ENCODE data around the gene DNAJC5. TPM values are rescaled to one million over a fixed set of nuclear protein-coding genes. Genes with fewer than 3 reads are reported as not detected.

DNAJC5 gene
- total RNA-seq, 2 donors from 2014 or later: 58.9 to 63.9 TPM

DNA sequence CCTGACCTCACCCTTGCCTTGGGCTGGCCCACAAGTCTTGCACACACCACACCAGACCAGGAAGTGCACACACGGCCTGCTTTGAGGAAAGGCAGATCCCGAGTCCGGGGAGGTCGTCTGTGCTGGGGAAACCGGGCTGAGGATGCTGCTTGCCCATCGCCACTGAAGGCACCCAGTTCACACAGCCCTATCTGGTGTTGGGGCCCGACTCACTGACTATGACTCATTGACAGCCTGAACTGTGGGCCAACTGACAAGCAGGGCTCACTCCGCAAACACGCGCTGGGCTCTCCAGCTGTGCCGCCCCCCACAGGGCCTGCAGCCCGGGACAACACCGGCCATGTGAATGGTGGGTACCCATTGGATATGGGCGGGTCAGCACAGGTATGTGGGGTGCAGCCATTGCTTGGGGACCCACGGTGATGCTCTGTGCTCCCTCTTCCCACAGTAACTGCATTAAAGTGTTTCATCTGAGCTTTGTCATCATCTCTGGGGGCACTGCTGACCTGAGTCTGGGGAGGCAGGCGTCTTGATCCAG lies 82.9 kb downstream of the DNAJC5 start:
- H3K4me1 ChIP-seq: peaks cover 32% of the 10 kb centered on the region
- no peak for DNase-seq
- H3K27ac ChIP-seq: no peak overlapping the region
- no peaks in the 10 kb centered on the region for H3K27me3 ChIP-seq
- intact Hi-C loops (cut with DNase I): loop anchor here (10.0 kb wide), 2 partner anchors 193 to 443 kb away; partner anchors contain the start of gene PTK6
- H3K9ac ChIP-seq (ENCODE audit: low read depth in 2 of 2, low read length in 2 of 2): peak overlapping the region in 1 of 2 donors; percentile 78
- no peak overlapping the region for H3K4me3 ChIP-seq
- no peaks in the 10 kb centered on the region for H3K36me3 ChIP-seq
- TF ChIP-seq, protein P1, sequence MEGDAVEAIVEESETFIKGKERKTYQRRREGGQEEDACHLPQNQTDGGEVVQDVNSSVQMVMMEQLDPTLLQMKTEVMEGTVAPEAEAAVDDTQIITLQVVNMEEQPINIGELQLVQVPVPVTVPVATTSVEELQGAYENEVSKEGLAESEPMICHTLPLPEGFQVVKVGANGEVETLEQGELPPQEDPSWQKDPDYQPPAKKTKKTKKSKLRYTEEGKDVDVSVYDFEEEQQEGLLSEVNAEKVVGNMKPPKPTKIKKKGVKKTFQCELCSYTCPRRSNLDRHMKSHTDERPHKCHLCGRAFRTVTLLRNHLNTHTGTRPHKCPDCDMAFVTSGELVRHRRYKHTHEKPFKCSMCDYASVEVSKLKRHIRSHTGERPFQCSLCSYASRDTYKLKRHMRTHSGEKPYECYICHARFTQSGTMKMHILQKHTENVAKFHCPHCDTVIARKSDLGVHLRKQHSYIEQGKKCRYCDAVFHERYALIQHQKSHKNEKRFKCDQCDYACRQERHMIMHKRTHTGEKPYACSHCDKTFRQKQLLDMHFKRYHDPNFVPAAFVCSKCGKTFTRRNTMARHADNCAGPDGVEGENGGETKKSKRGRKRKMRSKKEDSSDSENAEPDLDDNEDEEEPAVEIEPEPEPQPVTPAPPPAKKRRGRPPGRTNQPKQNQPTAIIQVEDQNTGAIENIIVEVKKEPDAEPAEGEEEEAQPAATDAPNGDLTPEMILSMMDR (IDR thresholded peaks at IDR 0.05): no peak
- H3K9me3 ChIP-seq: no peaks in the 10 kb centered on the region

DNA sequence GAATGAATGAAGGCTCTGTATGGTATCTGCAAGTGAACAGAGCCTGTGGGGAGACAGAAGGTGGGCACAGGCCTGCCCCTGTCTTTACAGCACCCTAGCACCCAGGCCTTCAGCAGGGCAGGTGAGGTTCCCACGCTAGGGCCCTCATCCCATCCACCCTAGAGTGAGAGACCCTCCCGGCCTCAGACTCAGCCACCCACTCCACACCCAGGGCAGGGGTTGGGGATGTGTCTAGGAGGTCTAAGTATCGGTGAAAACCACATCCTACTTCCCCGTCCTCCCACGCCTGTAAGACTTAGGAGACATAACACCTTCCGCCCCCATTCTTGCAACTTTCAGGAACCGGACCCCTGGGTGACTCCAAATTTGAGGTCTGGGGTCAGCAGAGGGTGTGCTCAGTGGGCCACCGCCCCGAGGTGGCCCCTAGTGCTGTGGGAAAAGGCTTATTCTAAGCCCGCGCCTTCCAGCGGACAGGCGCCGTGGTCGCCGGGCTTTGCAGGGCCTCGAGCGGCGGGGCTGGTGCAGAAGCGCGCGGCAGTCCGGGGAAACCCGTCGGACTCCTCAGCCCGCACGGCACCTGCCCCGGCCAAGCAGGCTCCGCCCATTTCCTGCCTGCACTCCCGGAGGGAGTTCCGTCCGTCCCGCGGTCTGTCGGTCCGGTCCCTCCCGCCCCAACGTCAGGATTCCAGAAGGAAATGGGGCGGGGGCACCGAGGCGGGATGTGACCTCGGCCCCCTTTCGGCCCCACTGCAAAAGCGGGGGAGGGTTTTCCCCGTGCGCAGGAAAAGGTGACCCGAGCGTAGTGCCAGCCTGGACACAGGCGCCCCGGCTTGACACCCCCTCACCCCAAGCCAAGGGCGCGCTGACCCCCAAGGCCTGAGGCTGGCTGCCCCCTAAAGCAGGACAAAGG lies 83.6 kb downstream of the DNAJC5 start:
- H3K27me3 ChIP-seq: no peaks in the 10 kb centered on the region
- no peaks in the 10 kb centered on the region for H3K36me3 ChIP-seq
- peak overlapping the region; percentile 63 for H3K27ac ChIP-seq
- intact Hi-C loops (cut with DNase I): loop anchor here (10.0 kb wide), 2 partner anchors 194 to 444 kb away; partner anchors contain the start of gene PTK6
- peaks cover 31% of the 10 kb centered on the region for H3K4me1 ChIP-seq
- peak; percentile 90 for DNase-seq
- H3K4me3 ChIP-seq: peak overlapping the region; percentile 55
- peak overlapping the region; percentile 61 to 78 for H3K9ac ChIP-seq (ENCODE audit: low read depth in 2 of 2, low read length in 2 of 2)
- TF ChIP-seq, protein P1 (IDR thresholded peaks at IDR 0.05): no peak
- H3K9me3 ChIP-seq: no peaks in the 10 kb centered on the region

DNA sequence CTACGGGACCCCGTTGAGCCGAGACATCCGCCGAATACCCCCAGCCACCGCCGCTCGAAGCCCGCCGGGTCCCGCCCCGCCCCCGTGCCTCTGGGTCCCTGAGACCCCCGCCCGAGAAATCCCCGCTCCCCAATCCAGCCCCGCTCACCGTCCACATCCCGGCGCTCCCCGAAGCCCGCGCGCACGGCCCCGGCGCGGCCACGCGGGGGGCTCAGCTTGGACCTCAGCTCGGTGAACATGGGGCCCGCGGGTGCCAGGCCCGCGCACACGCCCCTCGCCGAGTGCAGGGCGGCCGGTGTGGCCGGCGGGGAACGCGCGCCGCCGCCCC lies 84.3 kb downstream of the DNAJC5 start:
- no peaks in the 10 kb centered on the region for H3K36me3 ChIP-seq
- TF ChIP-seq, protein P1 (IDR thresholded peaks at IDR 0.05): no peak
- DNase-seq: no peak
- intact Hi-C loops (cut with DNase I): loop anchor here (10.0 kb wide), 2 partner anchors 194 to 444 kb away; partner anchors contain the start of gene PTK6
- no peaks in the 10 kb centered on the region for H3K9me3 ChIP-seq
- peak overlapping the region; percentile 55 for H3K4me3 ChIP-seq
- H3K9ac ChIP-seq (ENCODE audit: low read depth in 2 of 2, low read length in 2 of 2): peak overlapping the region; percentile 61 to 78
- peak overlapping the region; percentile 63 for H3K27ac ChIP-seq
- no peaks in the 10 kb centered on the region for H3K27me3 ChIP-seq
- H3K4me1 ChIP-seq: peaks cover 25% of the 10 kb centered on the region

DNA sequence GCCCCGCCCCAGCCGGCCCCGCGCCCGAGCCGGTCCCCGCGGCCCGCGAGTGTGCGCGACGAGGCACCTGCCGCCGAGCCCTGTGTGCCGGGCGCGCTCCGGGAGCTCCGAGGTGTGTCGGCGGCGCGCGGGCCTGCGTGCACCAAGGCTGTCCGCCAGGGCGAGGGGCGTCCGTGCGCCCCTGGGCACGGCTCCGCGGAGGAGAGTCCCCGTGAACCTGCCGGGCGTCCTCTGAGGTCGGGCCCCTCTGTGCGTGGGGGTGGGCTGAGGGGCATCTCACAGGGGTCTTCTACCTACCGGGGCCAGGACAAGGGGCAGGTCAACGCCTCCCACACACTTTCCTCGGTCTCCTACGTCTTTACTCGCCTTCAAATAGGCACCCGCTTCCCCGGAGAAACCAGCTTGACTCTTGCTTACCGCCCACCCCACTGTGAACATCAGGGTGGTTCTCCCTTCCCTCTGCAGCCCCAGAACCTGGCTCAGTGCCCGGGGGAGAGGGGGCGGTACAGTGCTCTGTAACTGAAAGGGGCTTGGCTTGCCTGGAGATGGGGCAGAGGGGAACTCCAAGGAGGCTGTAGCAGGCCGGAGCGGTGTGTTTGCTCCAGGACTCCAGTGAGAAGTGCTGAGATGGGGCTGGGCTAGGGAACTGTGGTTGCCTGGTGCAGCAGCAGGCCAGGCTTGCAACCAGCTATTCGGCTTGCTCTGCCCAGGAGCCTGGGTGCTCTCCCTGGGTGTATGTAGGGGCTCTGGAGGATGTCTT lies 84.8 kb downstream of the DNAJC5 start, which contains the start of gene SAMD10:
Gene SAMD10 (minus strand): TSS at position 86 of the 760 bp plus-strand sequence. CDS start 175 bp downstream, outside the sequence.
- intact Hi-C loops (cut with DNase I): loop anchor here (5.0 to 10.0 kb wide), 3 partner anchors 83 to 445 kb away; partner anchors contain the start of genes PTK6 and TCEA2
- Histone ChIP-seq H3K9me3 (no peaks in the 10 kb centered on the region), H3K4me3 (peak within 1 kb of the TSS; percentile 79), H3K9ac (ENCODE audit: low read depth in 2 of 2, low read length in 2 of 2) (peak within 1 kb of the TSS; percentile 61 to 82), H3K36me3 (no peaks in the 10 kb centered on the region), H3K4me1 (peaks cover 23% of the 10 kb centered on the region), H3K27me3 (no peaks in the 10 kb centered on the region), H3K27ac (peak within 1 kb of the TSS; percentile 70)
- DNase-seq: peak; percentile 67
- TF ChIP-seq, protein P1 (IDR thresholded peaks at IDR 0.05): no peak

DNA sequence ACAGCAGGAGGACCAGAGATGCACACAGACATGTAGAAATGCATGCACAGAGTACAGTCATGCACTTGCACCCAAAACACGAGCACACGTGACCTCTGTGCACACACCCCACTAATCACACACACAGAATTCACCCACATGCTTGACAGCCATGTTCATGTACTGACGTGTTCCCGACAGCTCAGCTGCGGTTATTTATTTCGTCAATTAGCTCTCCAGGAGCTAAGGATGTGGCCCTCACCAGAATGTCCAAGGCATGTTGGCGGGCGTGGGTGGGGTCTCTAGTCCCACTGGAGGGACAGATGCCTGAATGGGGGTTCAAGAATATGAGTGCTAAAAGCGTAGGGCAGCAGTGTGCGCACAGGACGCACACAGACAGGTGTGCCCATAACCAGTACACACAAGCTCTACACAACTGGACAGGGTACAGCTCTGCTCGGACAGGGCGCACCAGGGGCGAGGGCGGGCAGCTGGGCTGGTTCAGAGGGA lies 85.4 kb downstream of the DNAJC5 start:
- DNase-seq: no peak
- no peaks in the 10 kb centered on the region for H3K27me3 ChIP-seq
- peak overlapping the region; percentile 28 to 82 for H3K9ac ChIP-seq (ENCODE audit: low read depth in 2 of 2, low read length in 2 of 2)
- peak overlapping the region; percentile 79 for H3K4me3 ChIP-seq
- peak overlapping the region; percentile 70 for H3K27ac ChIP-seq
- intact Hi-C loops (cut with DNase I): loop anchor here (5.0 kb wide), 1 partner anchor 82 kb away; the partner anchor contains the start of gene TCEA2
- H3K9me3 ChIP-seq: no peaks in the 10 kb centered on the region
- H3K4me1 ChIP-seq: peaks cover 23% of the 10 kb centered on the region
- TF ChIP-seq, protein P1 (IDR thresholded peaks at IDR 0.05): no peak
- H3K36me3 ChIP-seq: no peaks in the 10 kb centered on the region

All from colonic mucosa (tissue), 4 donors.